HG03469 (cell line): ENCODE measurements around the gene ELOB.

Experiments
- ATAC-seq: cut with Tn5 transposase; IDR thresholded peaks from one replicate; pipeline ENCODE4 v1.9.1; 2021; ENCODE audit warnings: mild to moderate bottlenecking, moderate library complexity, moderate number of reproducible peaks; ENCODE audit not compliant: unreplicated experiment

The ELOB gene

DNA sequence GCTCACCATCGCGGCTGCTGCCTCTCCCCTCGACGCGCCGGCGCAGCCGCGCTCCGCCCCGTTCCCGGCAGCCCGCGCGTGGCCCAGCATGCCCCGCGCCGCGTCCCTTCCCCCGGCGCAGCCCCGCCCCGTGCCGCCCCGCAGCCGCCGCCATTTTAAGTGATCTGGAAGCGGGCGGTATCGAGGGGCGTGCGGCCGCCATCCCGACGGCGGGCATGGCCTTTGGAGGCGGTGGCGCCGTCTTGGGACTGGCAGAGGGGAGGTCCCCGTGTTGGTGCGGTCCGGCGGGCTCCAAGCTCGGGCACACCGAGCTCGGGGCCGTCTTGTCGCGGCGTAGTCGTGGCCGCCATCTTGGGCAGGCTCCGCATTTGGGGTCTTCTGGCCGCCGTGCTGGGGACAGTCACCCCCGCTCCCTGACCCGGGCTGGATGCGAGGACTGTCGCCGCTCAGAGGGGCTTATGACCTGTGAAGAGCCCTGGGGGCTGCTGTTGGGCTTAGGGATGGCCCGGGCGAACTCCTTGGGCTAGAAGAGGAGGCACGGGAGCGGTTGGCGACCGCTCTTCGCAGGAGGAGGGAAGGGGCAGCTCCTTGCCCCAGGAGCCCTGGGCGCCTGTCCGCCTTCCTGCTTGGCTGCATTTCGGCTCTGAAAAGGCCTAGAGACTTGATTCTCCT is at the start of gene ELOB:
Gene ELOB (minus strand): TSS at position 50 of the 672 bp plus-strand sequence. CDS start 41 bp downstream, at position 9.
- peak; percentile 41 for ATAC-seq

DNA sequence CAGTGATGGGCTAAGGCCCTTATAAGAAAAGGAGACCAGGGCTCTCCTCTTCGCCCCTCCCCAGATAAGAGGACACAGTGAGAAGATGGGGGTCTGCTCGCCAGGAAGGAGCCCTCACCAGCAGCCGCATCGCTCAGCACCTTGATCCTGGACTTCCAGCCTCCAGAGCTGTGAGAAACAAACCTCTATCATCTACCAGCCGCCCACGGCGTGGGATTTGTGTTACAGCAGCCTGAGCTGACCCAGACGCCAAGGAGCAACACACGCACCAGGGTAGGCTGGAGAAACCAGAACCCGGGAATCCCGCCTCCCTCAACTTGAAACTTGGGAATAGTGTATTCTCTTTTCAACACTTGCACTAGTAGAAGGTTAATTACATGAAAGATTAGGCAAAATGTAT is 48.8 kb upstream of the ELOB start:
- no peak for ATAC-seq

DNA sequence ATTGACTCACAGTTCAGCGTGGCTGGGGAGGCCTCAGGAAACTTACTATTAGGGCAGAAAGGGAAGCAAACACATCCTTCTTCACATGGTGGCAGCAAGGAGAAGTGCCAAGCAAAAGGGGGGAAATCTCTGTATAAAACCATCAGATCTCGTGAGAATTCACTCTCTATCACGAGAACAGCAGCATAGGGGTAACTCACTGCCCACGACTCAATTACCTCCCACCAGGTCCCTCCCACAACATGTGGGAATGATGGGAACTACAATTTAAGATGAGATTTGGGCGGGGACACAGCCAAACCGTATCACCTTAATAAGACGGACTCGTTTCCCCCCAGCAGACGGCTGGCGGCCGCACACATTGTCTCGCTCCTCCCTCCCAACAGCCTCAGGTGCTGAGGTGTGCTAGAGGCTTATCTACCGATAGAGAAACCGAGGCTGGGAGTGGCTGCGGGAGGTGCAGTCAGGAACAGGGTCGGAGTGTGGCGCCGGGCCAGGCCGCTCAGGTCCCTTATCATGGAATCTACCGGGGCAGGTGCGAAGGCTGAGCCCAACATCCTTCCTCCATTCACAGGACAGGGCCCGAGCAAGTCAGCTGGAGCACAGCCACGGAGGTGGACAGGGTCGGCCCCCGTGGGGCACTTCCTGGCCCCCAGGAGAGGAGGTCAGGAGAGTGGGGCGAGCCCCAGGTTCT is 48.1 kb upstream of the ELOB start:
- ATAC-seq = no peak

DNA sequence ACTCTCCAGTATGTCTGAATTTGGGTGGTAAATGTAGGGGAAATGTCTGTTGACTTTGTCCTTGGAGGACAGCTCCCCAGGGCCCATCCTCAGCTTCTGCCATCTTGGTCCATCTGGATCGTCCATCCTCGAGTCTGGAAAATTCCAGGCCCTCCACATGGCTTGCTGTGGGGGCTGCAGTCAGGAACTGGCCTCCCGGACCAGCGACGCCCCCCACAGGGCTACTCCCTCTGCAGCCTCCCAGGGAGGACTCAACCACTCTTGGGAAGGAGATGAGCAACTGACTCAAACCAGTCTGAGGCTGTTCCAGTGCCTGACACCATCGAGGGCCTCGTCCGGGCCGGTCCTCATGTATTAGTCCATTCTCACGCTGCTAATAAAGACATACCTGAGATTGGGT is 47.5 kb upstream of the ELOB start:
- ATAC-seq = no peak

DNA sequence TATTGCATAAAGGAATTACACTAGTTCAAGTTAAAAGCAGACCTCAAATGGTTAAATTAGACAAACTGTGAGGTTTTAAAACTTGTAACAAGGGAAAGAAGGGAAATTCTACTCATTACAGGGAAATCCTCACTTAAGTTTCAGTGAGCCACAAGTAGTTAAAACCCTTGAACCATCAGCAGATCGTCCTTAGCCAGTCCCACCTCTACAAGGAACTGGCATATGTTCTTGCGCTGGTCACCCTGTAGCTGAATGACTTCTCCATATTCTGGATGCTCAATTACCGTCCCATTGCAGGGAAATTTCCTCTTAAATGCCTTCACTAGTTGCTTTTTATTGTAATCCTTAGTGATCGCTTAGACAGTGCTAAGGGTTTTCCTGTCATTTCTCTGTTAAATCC is 45.4 kb upstream of the ELOB start:
- ATAC-seq = no peak

DNA sequence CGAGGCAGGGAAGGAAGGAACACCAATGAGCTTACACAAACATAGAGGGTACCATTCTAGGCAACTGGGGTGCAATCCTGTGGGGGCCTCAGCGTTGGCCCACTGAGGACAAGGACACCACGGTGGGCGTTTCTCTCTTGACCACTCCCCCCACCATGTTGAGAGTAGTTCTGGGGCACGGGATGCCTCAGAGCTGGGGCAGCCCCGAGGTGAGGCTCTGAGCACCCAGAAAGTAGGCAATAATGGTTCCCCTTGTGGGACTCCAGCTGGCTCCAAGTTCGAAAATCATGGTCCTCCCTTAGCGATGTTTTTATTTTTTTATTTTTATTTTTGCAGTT is 45.0 kb upstream of the ELOB start:
- no peak for ATAC-seq

DNA sequence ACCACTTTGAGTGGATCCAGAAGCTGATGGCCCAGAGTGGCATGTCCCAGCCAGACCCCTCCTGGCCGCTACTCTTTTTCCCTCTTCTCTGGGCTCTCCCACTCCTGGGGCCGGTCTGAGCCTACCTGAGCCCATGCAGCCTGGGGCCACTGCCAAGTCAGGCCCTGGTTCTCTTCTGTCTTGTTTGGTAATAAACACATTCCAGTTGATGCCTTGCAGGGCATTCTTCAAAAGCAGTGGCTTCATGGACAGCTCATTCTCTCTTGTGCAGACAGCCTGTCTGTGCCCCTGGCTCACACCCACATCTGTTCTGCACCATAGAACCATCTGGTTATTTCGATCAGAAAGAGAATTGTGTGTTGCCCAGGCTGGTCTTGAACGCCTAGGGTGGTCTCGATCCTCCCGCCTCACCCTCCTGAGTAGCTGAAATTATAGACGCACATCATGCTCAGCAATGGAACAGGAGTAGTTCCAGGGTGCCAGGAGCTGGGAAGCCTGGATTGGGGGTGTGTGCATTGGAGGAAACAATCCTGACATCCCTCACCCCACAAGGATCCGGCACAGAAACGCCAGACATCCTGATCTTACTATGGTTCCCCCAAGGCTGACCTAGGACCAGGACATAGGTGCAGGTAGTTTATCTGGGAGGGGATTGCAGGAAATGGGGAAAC is 44.5 kb upstream of the ELOB start:
- no peak for ATAC-seq

DNA sequence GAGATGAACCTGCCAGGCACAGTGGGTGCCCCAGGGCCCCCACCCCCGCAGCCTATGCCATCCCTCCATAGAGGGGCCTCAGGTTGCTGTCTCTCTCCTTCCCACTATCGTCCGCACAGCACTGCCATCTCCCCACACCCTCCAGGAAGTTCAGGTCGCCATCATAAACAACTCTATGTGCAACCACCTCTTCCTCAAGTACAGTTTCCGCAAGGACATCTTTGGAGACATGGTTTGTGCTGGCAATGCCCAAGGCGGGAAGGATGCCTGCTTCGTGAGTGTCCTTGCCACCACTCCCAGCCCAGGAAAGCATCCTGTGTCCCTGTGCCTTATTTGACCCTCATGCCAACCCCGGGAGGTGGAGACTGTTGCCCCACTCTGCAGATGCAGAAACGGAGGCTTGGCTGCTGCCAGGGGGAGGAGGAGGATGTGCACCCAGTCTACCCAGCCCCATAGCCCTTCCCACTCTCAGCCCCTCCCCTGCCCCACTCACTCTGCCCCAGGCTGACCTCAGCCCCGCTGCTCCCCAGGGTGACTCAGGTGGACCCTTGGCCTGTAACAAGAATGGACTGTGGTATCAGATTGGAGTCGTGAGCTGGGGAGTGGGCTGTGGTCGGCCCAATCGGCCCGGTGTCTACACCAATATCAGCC is 43.9 kb upstream of the ELOB start:
- no peak for ATAC-seq

DNA sequence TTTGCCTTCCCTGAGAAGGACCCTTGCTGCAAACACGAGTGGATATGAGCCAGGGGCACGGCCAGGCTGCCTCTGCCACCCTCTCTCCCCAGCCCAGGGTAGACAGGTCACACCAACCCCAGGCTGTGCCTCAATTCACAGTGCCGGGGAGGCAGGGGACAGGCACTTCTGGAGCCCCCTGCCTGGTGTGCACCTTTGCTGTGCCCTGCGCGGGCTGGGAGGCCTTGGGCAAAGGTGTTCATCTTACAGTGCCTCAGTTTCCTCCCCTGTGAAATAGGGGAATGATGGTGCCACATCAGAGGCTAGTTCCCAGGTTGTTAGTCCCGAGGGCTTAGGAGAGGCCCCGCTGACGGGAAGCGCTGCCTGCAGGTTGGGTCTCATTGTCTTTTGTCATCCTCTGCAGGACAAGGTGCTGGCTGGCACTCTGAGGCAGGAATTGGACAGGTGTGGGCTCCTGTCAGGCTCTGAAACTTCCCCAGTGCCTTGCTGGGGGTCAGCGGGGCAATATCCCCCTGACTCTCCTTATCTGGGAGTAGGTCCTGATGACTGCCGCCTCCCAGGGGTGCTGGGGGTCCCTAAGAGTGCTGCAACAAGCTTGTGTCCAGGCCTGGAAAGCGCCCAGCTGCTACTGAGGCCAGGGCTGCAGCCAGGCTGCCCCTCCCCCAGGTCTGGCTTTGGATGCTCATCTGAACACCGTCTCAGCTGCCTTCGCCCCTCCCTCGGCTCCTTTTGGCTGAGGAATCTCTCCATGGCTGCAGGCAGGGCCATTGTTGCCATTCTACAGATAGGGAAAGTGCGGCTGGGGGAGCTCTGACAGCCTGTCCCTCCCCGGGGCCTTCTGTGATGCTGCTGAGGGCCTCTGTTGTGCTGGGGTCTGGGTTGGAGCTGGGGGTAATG is 43.1 kb upstream of the ELOB start:
- no peak for ATAC-seq

DNA sequence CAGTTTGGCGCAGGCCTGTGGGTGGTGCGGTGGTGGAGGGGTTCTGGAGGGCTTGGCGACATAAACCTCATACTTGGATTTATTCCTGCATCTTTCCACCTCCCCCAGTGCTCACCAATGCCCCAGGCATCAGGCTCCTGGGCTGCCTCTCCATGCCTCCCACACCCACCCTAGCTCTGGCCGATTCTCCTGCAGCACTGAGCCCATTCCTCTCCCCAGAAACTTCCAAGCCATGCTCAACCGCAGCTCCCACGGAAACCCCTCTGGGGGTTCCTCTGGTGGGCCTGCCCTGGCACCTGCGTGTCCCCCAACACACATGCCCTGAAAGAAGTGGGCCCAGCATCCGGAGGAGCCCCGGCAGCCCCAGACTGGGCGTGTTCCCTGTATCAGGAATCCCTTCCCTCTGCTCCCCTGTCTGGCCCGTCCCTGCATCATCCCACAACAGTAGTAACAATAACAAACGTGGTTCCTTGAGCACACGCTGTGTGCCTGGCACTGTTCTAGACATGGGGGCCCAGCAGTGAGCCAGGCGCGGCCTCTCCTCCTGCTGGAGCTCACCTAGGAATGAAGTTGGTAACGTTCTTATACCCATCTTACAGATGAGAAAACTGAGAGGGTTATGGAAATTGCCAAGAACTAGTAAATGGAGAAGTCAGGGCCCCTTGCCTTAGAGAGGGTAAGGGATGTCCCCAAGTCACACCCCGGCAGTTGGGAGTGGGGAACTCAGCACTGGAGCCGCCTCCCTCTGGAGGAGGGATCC is 42.3 kb upstream of the ELOB start:
- ATAC-seq = no peak

DNA sequence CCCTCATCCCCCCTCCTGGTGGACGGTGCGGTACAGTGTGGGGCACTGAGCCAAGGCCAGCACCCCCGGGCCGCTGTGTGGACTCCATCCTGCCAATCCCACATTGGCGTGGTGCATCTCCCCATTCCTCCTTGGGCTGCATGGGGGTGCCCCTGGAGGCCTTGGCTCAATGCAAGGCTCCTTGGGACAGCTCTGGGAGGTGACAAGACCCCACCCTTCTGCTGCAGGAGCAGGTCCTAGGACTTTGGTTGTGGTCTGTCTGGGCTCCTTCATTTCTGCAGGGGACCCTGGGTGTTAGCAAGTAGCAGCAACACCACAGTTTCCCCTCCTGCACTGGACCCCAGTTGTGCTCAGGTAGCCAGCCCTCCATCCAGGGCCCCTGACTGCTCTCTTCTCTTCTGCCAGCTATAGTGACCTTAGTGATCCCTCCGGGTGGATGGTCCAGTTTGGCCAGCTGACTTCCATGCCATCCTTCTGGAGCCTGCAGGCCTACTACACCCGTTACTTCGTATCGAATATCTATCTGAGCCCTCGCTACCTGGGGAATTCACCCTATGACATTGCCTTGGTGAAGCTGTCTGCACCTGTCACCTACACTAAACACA is 41.3 kb upstream of the ELOB start:
- ATAC-seq = no peak

DNA sequence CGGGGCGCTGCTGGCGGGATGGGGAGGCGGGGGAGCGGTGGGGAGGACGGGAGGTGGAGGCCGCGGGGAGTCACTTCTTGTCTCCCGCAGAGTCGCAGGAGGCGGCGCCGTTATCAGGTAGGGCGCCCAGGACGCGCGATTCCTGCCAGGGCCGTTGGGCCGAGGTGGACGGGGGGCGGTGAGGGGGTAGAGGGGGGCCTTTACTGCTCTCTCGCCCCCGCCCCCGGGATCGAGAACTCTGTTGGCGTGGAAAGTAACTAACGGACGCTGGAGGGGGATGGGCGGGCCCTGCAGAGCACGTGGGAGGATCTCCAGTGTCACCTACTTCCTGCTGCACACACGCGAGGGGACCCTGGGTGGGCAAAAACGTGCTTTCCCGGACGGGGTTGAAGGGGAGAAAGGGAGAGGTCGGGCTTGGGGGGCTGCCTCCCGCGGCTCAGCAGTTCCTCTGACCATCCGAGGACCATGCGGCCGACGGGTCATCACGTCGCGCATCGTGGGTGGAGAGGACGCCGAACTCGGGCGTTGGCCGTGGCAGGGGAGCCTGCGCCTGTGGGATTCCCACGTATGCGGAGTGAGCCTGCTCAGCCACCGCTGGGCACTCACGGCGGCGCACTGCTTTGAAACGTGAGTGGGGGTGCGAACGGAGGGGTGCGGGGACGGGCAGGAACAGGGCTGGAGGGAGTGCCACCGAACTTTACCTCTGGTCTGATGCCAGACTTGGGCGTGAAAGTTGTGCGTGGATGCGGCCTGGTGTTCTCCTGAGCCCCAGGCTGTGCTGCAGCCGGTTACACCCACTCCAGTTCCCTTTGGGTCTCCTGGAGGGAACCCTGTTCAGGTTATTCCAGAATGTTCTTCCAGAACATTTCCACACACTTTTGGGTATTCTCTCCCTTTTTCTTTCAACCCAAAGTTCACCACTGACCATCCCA is 40.5 kb upstream of the ELOB start:
- no peak for ATAC-seq

DNA sequence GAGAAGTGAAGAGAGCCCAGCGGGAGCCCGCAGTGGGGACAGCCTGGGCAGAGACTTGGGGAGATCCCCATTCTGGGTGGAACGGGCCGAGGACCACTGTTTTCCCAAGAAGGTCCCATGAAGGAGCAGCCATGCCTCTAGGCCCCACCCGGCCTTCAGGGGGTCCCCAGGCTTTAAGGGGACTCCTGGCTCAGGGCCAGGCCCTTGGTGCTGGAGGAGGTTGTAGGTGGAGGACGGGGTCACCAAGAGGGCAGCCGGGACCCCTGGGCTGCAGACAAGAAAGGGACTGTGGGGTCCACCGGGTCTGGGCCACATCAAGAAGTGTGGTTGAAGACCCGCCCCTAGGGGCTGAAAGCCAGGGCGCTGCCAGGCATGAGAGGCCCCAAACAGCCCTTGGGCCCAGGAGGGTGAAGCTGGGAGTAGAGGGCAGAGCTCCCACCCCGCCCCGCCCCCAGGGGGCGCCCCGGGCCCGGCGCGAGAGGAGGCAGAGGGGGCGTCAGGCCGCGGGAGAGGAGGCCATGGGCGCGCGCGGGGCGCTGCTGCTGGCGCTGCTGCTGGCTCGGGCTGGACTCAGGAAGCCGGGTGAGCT is 39.8 kb upstream of the ELOB start, which contains the start of gene PRSS21:
Gene PRSS21 (plus strand): TSS at position 487 of the 589 bp plus-strand sequence. CDS start 32 bp downstream, at position 519.
- no peak for ATAC-seq

DNA sequence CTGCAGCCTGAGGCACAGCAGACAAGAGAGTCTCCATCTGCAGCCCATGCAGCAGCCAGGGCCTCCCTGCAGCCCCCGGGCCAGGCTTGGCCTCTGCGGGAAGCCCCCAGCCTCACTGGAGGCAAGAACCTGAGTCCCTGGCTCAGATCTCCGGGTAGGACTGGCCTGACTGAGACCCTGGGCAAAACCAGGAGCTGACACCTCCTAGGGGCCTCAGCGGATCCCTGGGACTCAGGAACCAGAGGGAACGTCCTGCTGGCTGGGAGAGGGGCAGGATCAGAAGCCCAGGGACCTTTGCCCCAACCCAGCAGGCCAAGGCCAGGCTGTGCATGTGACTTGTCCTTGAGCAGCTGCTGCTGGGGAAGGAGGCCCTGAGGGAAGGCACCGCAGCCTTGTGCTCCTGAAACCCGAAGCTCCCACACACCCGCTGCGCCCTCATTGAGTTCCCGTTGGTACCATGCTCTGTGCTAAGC is 38.3 kb upstream of the ELOB start:
- ATAC-seq = no peak

DNA sequence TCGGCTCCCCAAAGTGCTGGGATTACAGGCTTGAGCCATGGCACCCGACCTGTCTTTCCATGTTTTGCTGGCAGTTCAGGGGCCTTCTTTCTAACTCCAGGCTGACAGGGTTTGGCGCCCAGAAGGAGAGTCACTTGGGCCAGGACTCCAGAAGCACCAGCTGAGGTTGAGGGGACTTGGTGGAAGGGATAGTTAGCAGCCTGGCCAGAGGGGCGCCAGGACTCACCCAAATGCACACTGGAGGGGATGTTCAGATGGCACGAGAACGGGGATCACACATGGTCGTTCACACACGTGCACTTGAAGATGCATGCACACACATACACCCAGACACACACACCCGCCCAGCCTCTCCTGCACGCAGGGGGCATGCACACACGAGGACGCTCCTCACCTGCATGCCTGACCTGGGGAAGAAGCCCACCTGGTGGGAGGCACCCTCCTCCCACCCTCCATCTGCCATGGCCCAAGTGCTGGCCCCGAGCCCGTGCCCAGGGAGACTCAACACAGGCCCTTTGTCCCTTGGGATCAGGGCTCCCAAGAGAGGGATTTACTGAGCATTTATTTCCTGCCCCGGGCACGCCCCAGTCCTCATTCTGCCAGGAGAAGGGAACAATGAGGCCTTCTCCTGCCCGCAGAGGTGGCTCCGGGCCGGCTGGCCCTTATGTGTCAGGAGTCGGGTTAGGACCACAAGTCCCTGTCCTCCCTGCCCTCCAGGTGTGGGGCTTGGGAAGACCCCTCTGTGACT is 37.6 kb upstream of the ELOB start:
- ATAC-seq = no peak

DNA sequence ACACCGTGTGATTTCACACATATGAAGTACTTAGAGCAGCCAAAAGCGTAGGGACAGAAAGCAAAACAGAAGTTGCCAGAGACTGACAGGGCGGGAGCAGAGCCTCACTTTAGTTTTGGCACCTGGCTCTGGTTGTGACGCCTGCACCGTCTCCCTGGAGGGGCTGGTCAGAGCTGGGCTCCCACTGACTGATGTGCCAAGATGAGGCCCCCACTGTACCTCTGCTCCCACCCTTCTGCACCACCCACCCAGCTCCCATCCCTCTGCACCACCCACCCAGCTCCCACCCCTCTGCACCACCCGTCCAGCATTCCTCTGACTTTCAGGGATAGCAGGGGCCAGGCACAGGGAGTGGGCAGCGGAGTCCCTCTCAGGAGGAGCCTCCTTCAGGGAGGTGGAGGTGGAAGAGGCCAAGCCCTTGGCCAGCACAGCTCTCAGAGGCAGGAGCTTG is 36.7 kb upstream of the ELOB start:
- ATAC-seq = no peak
